SK-N-MC (cell line): ENCODE results near the gene STRN.

Experiments used
- DNase-seq: peaks from one replicate; pipeline ENCODE4 v3.0.0-alpha.2; 2011; ENCODE audit warnings: low read depth, low spot score
- H3K27ac ChIP-seq: fragments of 200-600 bp; sonication (generic); 2 replicates; pipeline ENCODE4 v1.5.1; 2016; ENCODE audit warnings: mixed run types
- H3K36me3 ChIP-seq: fragments of 200-600 bp; sonication (generic); 2 replicates; pipeline ENCODE4 v1.6.1; 2017; ENCODE audit warnings: antibody characterized with exemption, low read length, mixed read lengths; ENCODE audit not compliant: insufficient read depth
- H3K4me3 ChIP-seq: fragments of 200-600 bp; sonication (generic); 2 replicates; pipeline ENCODE4 v1.5.1; 2016
- H3K9ac ChIP-seq: fragments of 200-600 bp; sonication (generic); 2 replicates; pipeline ENCODE4 v1.8.0; 2017; ENCODE audit warnings: mixed run types, mixed read lengths; ENCODE audit not compliant: insufficient read length
- H3K9me3 ChIP-seq: fragments of 200-600 bp; sonication (generic); 2 replicates; pipeline ENCODE4 v1.6.1; 2017; ENCODE audit warnings: low read depth, mild to moderate bottlenecking, antibody characterized with exemption, low read length, moderate library complexity, mixed read lengths
- EZH2 ChIP-seq: fragments of 200-600 bp; sonication (generic); IDR thresholded peaks from one replicate; pipeline ENCODE4 v1.6.1; 2017; ENCODE audit warnings: antibody characterized with exemption
- FOXP2 ChIP-seq: optimal IDR thresholded peaks from 2 replicates; pipeline ENCODE3; 2011; ENCODE audit warnings: mild to moderate bottlenecking, moderate library complexity; ENCODE audit not compliant: insufficient read depth; ENCODE audit errors: extremely low read length, control extremely low read depth
- POLR2AphosphoS5 ChIP-seq: IDR thresholded peaks from 2 replicates; pipeline ENCODE4 v1.6.1; 2012; ENCODE audit warnings: mild to moderate bottlenecking, low read depth, low read length, borderline replicate concordance

Gene STRN

GRCh38 chr2:36871068-36871707, 95.1 kb downstream of the STRN start:
- no peak for DNase-seq
- TF ChIP-seq POLR2AphosphoS5 (no peak), EZH2 (no peak), FOXP2 (no peak)
- Histone ChIP-seq H3K9ac (no peak overlapping the region), H3K27ac (no peak overlapping the region), H3K4me3 (no peak overlapping the region), H3K36me3 (peaks cover 32% of the 10 kb centered on the region), H3K9me3 (no peaks in the 10 kb centered on the region)

- no peak overlapping the region for H3K9ac ChIP-seq
- DNase-seq, result no peak
- no peak for TF ChIP-seq EZH2
- TF ChIP-seq FOXP2, result no peak
- TF ChIP-seq POLR2AphosphoS5, result no peak
- H3K36me3 ChIP-seq, result peaks cover 37% of the 10 kb centered on the region
- H3K27ac ChIP-seq, result no peak overlapping the region
- no peak overlapping the region for H3K4me3 ChIP-seq
- H3K9me3 ChIP-seq, result no peaks in the 10 kb centered on the region
These were observed 96.7 kb downstream of the STRN start for GRCh38 chr2:36869606-36870005.

- DNase-seq, result no peak
- Histone ChIP-seq H3K27ac (no peak overlapping the region), H3K9ac (no peak overlapping the region), H3K36me3 (peaks cover 21% of the 10 kb centered on the region; the same call in 1 of the 2 replicates), H3K9me3 (no peaks in the 10 kb centered on the region), H3K4me3 (no peak overlapping the region)
- TF ChIP-seq FOXP2 (no peak), POLR2AphosphoS5 (no peak), EZH2 (no peak)
These were observed 104.4 kb downstream of the STRN start for GRCh38 chr2:36861896-36862295.

GRCh38 chr2:36859366-36859792, 107.0 kb downstream of the STRN start:
- TF ChIP-seq FOXP2, result no peak
- TF ChIP-seq POLR2AphosphoS5, result no peak
- TF ChIP-seq EZH2, result no peak
- H3K36me3 ChIP-seq, result peaks cover 13% of the 10 kb centered on the region; the same call in 1 of the 2 replicates
- no peak for DNase-seq
- H3K4me3 ChIP-seq, result no peak overlapping the region
- H3K27ac ChIP-seq, result no peak overlapping the region
- H3K9me3 ChIP-seq, result no peaks in the 10 kb centered on the region
- H3K9ac ChIP-seq, result no peak overlapping the region

GRCh38 chr2:36858551-36859365, 107.6 kb downstream of the STRN start:
- H3K4me3 ChIP-seq, result no peak overlapping the region
- H3K9ac ChIP-seq, result no peak overlapping the region
- DNase-seq, result no peak
- H3K9me3 ChIP-seq, result no peaks in the 10 kb centered on the region
- no peak for TF ChIP-seq FOXP2
- TF ChIP-seq EZH2, result no peak
- no peak overlapping the region for H3K27ac ChIP-seq
- H3K36me3 ChIP-seq, result peaks cover 8% of the 10 kb centered on the region; the same call in 1 of the 2 replicates

GRCh38 chr2:36857713-36858112, 108.6 kb downstream of the STRN start:
- no peak for TF ChIP-seq FOXP2
- TF ChIP-seq POLR2AphosphoS5, result no peak
- no peak for TF ChIP-seq EZH2

GRCh38 chr2:36855429-36855828, 110.9 kb downstream of the STRN start:
- H3K9me3 ChIP-seq, result no peaks in the 10 kb centered on the region
- H3K36me3 ChIP-seq, result peaks cover 22% of the 10 kb centered on the region
- no peak overlapping the region for H3K9ac ChIP-seq
- no peak for DNase-seq
- TF ChIP-seq POLR2AphosphoS5, result no peak
- no peak for TF ChIP-seq FOXP2
- TF ChIP-seq EZH2, result no peak
- H3K27ac ChIP-seq, result no peak overlapping the region
- H3K4me3 ChIP-seq, result no peak overlapping the region

More at GRCh38 chr2:36857713-36858112, 108.6 kb downstream of the STRN start:
- no peak for DNase-seq
- Histone ChIP-seq H3K9ac (no peak overlapping the region), H3K27ac (no peak overlapping the region), H3K36me3 (peaks cover 8% of the 10 kb centered on the region; the same call in 1 of the 2 replicates), H3K4me3 (no peak overlapping the region), H3K9me3 (no peaks in the 10 kb centered on the region)

- no peaks in the 10 kb centered on the region for H3K9me3 ChIP-seq
- no peak overlapping the region for H3K4me3 ChIP-seq
- DNase-seq, result no peak
- H3K36me3 ChIP-seq, result peaks cover 32% of the 10 kb centered on the region
- TF ChIP-seq FOXP2, result no peak
- TF ChIP-seq EZH2, result no peak
- no peak for TF ChIP-seq POLR2AphosphoS5
- H3K27ac ChIP-seq, result no peak overlapping the region
- H3K9ac ChIP-seq, result no peak overlapping the region
These were observed 112.1 kb downstream of the STRN start for GRCh38 chr2:36854241-36854640.
